ENCODE measurements around the gene SMYD1.

SMYD1 gene

DNA sequence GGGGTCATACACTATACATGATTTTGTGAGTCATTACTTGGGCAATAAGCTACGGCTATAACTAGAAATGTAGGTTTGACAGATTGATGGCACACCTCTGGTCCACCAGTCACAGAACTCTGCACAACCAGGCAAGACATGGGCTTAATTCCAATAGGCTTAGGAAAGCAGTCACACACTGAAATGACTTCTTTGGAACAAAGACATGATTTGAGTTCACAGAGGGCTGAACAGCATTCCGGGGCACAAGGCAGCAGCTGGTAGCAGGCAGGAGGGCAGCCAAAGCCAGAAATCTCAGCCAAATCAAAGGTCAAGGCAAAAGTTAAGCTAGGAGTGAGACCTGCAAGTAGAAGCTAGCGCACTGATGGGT, 32.8 kb downstream of the SMYD1 start:
- no peak for DNase-seq (ENCODE audit: low read depth)
- TF ChIP-seq, protein P1, sequence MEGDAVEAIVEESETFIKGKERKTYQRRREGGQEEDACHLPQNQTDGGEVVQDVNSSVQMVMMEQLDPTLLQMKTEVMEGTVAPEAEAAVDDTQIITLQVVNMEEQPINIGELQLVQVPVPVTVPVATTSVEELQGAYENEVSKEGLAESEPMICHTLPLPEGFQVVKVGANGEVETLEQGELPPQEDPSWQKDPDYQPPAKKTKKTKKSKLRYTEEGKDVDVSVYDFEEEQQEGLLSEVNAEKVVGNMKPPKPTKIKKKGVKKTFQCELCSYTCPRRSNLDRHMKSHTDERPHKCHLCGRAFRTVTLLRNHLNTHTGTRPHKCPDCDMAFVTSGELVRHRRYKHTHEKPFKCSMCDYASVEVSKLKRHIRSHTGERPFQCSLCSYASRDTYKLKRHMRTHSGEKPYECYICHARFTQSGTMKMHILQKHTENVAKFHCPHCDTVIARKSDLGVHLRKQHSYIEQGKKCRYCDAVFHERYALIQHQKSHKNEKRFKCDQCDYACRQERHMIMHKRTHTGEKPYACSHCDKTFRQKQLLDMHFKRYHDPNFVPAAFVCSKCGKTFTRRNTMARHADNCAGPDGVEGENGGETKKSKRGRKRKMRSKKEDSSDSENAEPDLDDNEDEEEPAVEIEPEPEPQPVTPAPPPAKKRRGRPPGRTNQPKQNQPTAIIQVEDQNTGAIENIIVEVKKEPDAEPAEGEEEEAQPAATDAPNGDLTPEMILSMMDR (IDR thresholded peaks at IDR 0.05; ENCODE audit: low read depth, low read length, missing control alignments), result no peak
- H3K4me3 ChIP-seq (ENCODE audit: low read depth, low read length), result no peak overlapping the region

DNA sequence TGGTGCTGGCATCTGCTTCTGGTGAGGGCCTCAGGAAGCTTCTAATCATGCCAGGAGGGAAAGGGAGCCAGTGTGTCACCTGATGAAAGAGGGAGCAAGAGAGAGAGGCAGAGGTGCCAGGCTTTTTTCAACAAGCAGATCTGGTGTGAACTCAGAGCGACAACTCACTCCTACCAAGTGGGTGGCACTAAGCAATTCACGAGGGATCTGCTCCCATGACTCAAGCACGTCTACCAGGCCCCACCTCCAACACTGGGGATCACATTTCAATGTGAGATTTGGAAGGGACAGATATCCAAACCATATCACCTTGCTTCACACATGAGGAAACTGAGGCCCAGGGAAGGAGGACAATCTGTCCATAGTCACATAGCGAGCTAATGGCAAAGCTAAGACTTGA, 41.2 kb downstream of the SMYD1 start:
- no peak for DNase-seq (ENCODE audit: low read depth)
- H3K4me3 ChIP-seq (ENCODE audit: low read depth, low read length), result no peak overlapping the region
- TF ChIP-seq, protein P1 (IDR thresholded peaks at IDR 0.05; ENCODE audit: low read depth, low read length, missing control alignments), result no peak

DNA sequence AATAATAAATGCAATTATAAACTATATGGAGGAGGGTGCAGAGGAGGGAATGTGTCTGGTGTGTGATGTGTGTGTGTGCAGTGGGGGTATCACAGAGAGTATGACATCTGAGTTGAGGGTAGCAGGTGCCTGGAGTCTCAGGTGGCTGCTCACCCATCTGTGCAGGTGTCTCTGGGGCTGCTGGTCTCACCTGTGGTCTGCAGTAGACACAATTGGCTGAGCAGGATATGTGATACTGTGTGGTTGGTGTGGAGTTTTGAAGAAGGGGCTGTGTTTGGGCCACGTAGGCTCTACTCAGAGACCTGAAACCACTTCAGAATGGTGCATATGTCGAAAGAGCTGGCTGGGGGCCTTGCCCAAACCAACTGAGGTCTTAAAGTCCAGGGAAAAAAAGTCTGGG, 43.2 kb downstream of the SMYD1 start:
- TF ChIP-seq, protein P1 (IDR thresholded peaks at IDR 0.05; ENCODE audit: low read depth, low read length, missing control alignments), result no peak
- H3K4me3 ChIP-seq (ENCODE audit: low read depth, low read length), result no peak overlapping the region
- DNase-seq (ENCODE audit: low read depth), result no peak

DNA sequence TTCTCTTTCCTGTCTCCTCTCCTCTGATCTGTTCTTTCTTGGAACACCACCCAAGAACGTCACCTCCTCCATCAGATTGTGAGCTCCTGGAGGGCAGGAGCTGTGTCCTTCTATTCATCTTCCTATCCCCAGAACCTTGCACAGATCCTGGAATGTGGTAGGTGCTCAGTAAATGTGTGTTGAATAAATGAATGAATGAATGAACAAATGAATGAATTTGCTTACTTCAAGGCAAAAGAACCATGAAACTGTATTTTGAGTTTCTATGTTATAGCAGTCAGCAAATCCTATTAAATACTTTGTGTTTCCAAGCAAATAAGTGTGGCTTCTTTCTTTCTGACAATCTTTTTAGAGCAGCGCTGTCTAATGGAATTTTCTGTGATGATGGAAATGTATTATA, 45.4 kb downstream of the SMYD1 start:
- H3K4me3 ChIP-seq (ENCODE audit: low read depth, low read length), result no peak overlapping the region
- no peak for DNase-seq (ENCODE audit: low read depth)
- TF ChIP-seq, protein P1 (IDR thresholded peaks at IDR 0.05; ENCODE audit: low read depth, low read length, missing control alignments), result no peak

GRCh38 chr2:88114889-88115288, 47.3 kb downstream of the SMYD1 start:
- TF ChIP-seq, protein P1 (IDR thresholded peaks at IDR 0.05; ENCODE audit: low read depth, low read length, missing control alignments), result no peak
- DNase-seq (ENCODE audit: low read depth), result no peak
- no peak overlapping the region for H3K4me3 ChIP-seq (ENCODE audit: low read depth, low read length)

DNA sequence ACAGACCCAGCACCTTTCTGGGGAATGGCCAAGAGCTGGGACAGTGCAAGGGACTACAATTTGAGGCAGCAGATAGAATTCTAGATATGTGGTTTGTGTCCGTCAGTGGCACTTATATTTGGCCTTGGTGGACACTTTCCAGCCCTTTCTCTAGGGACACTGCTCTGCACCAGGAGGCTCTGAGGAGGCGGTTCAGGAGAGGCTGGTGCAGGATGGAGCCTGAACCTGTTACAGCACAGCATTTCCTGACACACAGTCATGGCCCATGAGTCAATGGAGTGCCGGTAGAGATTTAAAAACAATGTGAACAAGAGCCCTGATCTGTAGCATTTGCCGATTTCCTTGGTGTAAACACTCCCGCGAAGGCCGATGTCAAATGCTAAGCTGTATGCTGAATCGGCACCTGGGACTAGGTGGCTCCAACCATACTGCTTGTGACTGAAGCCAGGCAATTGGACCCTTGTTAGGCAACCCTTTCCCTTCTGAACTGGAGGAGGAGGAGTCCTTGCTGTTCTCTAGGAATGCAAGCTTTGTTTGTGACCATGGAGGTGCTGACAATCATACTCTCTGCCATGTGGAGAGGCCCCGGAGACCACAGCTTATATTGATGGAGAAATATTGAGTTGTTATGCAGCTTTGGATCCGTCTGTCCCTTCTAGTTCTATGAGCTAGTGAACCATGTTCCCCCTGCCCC, 48.3 kb downstream of the SMYD1 start:
- no peak overlapping the region for H3K4me3 ChIP-seq (ENCODE audit: low read depth, low read length)
- DNase-seq (ENCODE audit: low read depth), result no peak
- TF ChIP-seq, protein P1 (IDR thresholded peaks at IDR 0.05; ENCODE audit: low read depth, low read length, missing control alignments), result no peak

Data from GM12864 (cell line).